GM23338 (cell line): Measurements from ENCODE around the gene TIMM17B. TPM values are rescaled to one million over a fixed set of nuclear protein-coding genes. Genes with fewer than 3 reads are reported as not detected.
A peak's percentile ranks its signal among the peaks of the same experiment; 100 is the strongest.

ENCODE experiments used
- ATAC-seq: fragments of 200-7000 bp; cut with Tn5 transposase; 3 replicates; pipeline ENCODE4 v1.9.1; 2020
- DNase-seq: peaks from one replicate; pipeline ENCODE4 v3.0.0-alpha.2; 2015; ENCODE audit warnings: low spot score
- H2AFZ ChIP-seq: fragments of 200-600 bp; sonication (generic); 2 replicates; pipeline ENCODE4 v1.8.0; 2016; ENCODE audit warnings: antibody characterized with exemption, mild to moderate bottlenecking, moderate library complexity
- H3F3A ChIP-seq: fragments of 200-600 bp; sonication (generic); replicated peaks from 2 replicates; pipeline ENCODE4 v1.8.0; 2017; ENCODE audit warnings: antibody characterized with exemption, mixed run types, low read depth
- H3K27ac ChIP-seq: fragments of 200-600 bp; sonication (generic); 2 replicates; pipeline ENCODE4 v1.6.1; 2016; ENCODE audit warnings: low read depth
- H3K27me3 ChIP-seq: fragments of 200-600 bp; sonication (generic); 2 replicates; pipeline ENCODE4 v1.8.0; 2016; ENCODE audit warnings: mild to moderate bottlenecking, mixed run types, moderate library complexity; ENCODE audit not compliant: insufficient read depth
- H3K36me3 ChIP-seq: fragments of 200-600 bp; sonication (generic); 2 replicates; pipeline ENCODE4 v1.8.0; 2016; ENCODE audit warnings: mild to moderate bottlenecking; ENCODE audit not compliant: insufficient read depth
- H3K4me1 ChIP-seq: fragments of 200-600 bp; sonication (generic); 2 replicates; pipeline ENCODE4 v1.8.0; 2016; ENCODE audit warnings: mild to moderate bottlenecking, moderate library complexity; ENCODE audit not compliant: insufficient read depth
- H3K4me2 ChIP-seq: fragments of 200-600 bp; sonication (generic); 2 replicates; pipeline ENCODE4 v1.7.1; 2017; ENCODE audit warnings: mixed run types
- H3K4me3 ChIP-seq: fragments of 200-600 bp; sonication (generic); 2 replicates; pipeline ENCODE4 v1.6.1; 2016; ENCODE audit warnings: mixed run types
- H3K79me2 ChIP-seq: fragments of 200-600 bp; sonication (generic); replicated peaks from 2 replicates; pipeline ENCODE4 v1.8.0; 2017; ENCODE audit warnings: mild to moderate bottlenecking; ENCODE audit not compliant: insufficient read depth
- H3K9me2 ChIP-seq: fragments of 200-600 bp; sonication (generic); 2 replicates; pipeline ENCODE4 v1.8.0; 2017; ENCODE audit not compliant: insufficient read depth
- H4K20me1 ChIP-seq: fragments of 200-600 bp; sonication (generic); replicated peaks from 2 replicates; pipeline ENCODE4 v1.8.0; 2017; ENCODE audit warnings: mild to moderate bottlenecking; ENCODE audit not compliant: insufficient read depth
- H3K27ac Mint-ChIP-seq: 2 replicates; pipeline ENCODE4 v1.8.0; 2020; ENCODE audit warnings: inconsistent platforms, mild to moderate bottlenecking, moderate library complexity, mixed read lengths
- H3K27me3 Mint-ChIP-seq: 3 replicates; pipeline ENCODE4 v1.8.0; 2022; ENCODE audit warnings: low read depth, mild to moderate bottlenecking, moderate library complexity, mixed read lengths, inconsistent platforms; ENCODE audit not compliant: insufficient read depth, poor library complexity
- H3K36me3 Mint-ChIP-seq: 3 replicates; pipeline ENCODE4 v1.8.0; 2021; ENCODE audit warnings: low read depth, mild to moderate bottlenecking, inconsistent platforms, moderate library complexity, mixed read lengths
- H3K4me1 Mint-ChIP-seq: 3 replicates; pipeline ENCODE4 v1.8.0; 2020; ENCODE audit warnings: mild to moderate bottlenecking, inconsistent platforms, mixed read lengths
- H3K4me3 Mint-ChIP-seq: 3 replicates; pipeline ENCODE4 v1.8.0; 2021; ENCODE audit warnings: moderate library complexity, mild to moderate bottlenecking, inconsistent platforms, mixed read lengths
- H3K9me3 Mint-ChIP-seq: 3 replicates; pipeline ENCODE4 v1.8.0; 2020; ENCODE audit warnings: moderate library complexity, mild to moderate bottlenecking, inconsistent platforms, mixed read lengths
- CREB1 ChIP-seq: fragments of 250-450 bp; sonication (Bioruptor Pico); IDR thresholded peaks from 2 replicates; pipeline ENCODE4 v1.5.0; 2020; ENCODE audit warnings: low read depth, mild to moderate bottlenecking, moderate library complexity
- ETS1 ChIP-seq: IDR thresholded peaks from 2 replicates; pipeline ENCODE4 v1.6.1; 2016; ENCODE audit warnings: antibody characterized with exemption
- EZH2 ChIP-seq: fragments of 200-600 bp; sonication (generic); IDR thresholded peaks from one replicate; pipeline ENCODE4 v1.8.0; 2017; ENCODE audit warnings: antibody characterized with exemption, mild to moderate bottlenecking, low read depth; ENCODE audit not compliant: unreplicated experiment
- POLR2AphosphoS5 ChIP-seq: IDR thresholded peaks from 2 replicates; pipeline ENCODE4 v1.6.1; 2016; ENCODE audit warnings: antibody characterized with exemption, low read depth
- REST ChIP-seq: IDR thresholded peaks from one replicate; pipeline ENCODE4 v1.6.1; 2018; ENCODE audit warnings: antibody characterized with exemption; ENCODE audit not compliant: unreplicated experiment
- STAT1 ChIP-seq: IDR thresholded peaks from one replicate; pipeline ENCODE4 v1.6.1; 2016; ENCODE audit warnings: antibody characterized with exemption; ENCODE audit not compliant: unreplicated experiment
- ZNF331 ChIP-seq: fragments of 250-450 bp; sonication (Bioruptor Pico); IDR thresholded peaks from 2 replicates; pipeline ENCODE4 v1.5.0; 2020; ENCODE audit warnings: low read depth, mild to moderate bottlenecking, moderate library complexity
- polyA plus RNA-seq: library from polyadenylated mRNA; unstranded; fragments of >200 nt; fragmentation: Nextera tagmentation; extraction: Ambion mirVana; gene quantifications from 2 replicates; pipeline ENCODE4 v1.2.1, GENCODE V29; 2016
- total RNA-seq: library from RNA; depleted of rRNA; stranded (reverse); fragments of >200 nt; shearing (Covaris generic); gene quantifications from 2 replicates; pipeline ENCODE4 v1.2.3, GENCODE V29; 2014

TIMM17B gene
- total and polyA plus RNA-seq, 2 experiments from 2014 or later: 67.1 to 147 TPM

- Histone ChIP-seq H3F3A (peaks cover 31% of the 10 kb centered on the region), H3K79me2 (peaks cover 56% of the 10 kb centered on the region), H4K20me1 (peaks cover 13% of the 10 kb centered on the region), H3K4me2 (peak within 1 kb of the TSS; percentile 79), H3K36me3 (peaks cover 24% of the 10 kb centered on the region; the same call in 1 of the 2 replicates), H2AFZ (no peak within 1 kb of the TSS), H3K4me1 (peaks cover 36% of the 10 kb centered on the region; the same call in 1 of the 2 replicates), H3K27me3 (no peaks in the 10 kb centered on the region), H3K9me2 (no peaks in the 10 kb centered on the region), H3K27ac (peak within 1 kb of the TSS; percentile 99), H3K4me3 (peak within 1 kb of the TSS; percentile 87)
- Mint-ChIP-seq H3K36me3 (peaks cover 66% of the 10 kb centered on the region), H3K27ac (peak within 1 kb of the TSS; percentile 99), H3K4me3 (peak within 1 kb of the TSS; percentile 98), H3K27me3 (peaks cover 18% of the 10 kb centered on the region), H3K9me3 (peaks cover 7% of the 10 kb centered on the region), H3K4me1 (peaks cover 42% of the 10 kb centered on the region)
- TF ChIP-seq ETS1 (0 out of 2 replicates have a peak, but pooled peaks have one; percentile 14), POLR2AphosphoS5 (peak; percentile 87), CREB1 (CRISPR knock-in tag) (no peak)
- DNase-seq: peak; percentile 96
- peak; percentile 72 for ATAC-seq
These were observed 21.2 kb upstream of the TIMM17B start, which contains the start of gene PIM2 for GRCh38 chrX:48918643-48919340. PIM2 (minus strand) TSS chrX:48919024; CDS start chrX:48918834, 190 bp downstream.

- Histone ChIP-seq H3K4me3 (peak overlapping the region; percentile 87), H3K27me3 (no peaks in the 10 kb centered on the region), H3K4me2 (peak overlapping the region; percentile 79), H3K79me2 (peaks cover 56% of the 10 kb centered on the region), H2AFZ (no peak overlapping the region), H3F3A (peaks cover 35% of the 10 kb centered on the region), H3K36me3 (peaks cover 30% of the 10 kb centered on the region; the same call in 1 of the 2 replicates), H3K27ac (peak overlapping the region; percentile 76; the same call in 1 of the 2 replicates), H4K20me1 (peaks cover 13% of the 10 kb centered on the region), H3K9me2 (no peaks in the 10 kb centered on the region), H3K4me1 (peaks cover 37% of the 10 kb centered on the region; the same call in 1 of the 2 replicates)
- Mint-ChIP-seq H3K36me3 (peaks cover 67% of the 10 kb centered on the region), H3K4me1 (peaks cover 45% of the 10 kb centered on the region), H3K27me3 (peaks cover 18% of the 10 kb centered on the region), H3K27ac (peak overlapping the region; percentile 95), H3K4me3 (peak overlapping the region; percentile 98), H3K9me3 (peaks cover 7% of the 10 kb centered on the region)
- TF ChIP-seq REST (no peak), STAT1 (no peak), ZNF331 (CRISPR knock-in tag) (no peak), EZH2 (no peak)
- ATAC-seq (no peak), DNase-seq (no peak)
These were observed 20.7 kb upstream of the TIMM17B start for GRCh38 chrX:48918301-48918642.
